ENCODE measurements around the gene PEX5L.

- TF ChIP-seq, protein P1, sequence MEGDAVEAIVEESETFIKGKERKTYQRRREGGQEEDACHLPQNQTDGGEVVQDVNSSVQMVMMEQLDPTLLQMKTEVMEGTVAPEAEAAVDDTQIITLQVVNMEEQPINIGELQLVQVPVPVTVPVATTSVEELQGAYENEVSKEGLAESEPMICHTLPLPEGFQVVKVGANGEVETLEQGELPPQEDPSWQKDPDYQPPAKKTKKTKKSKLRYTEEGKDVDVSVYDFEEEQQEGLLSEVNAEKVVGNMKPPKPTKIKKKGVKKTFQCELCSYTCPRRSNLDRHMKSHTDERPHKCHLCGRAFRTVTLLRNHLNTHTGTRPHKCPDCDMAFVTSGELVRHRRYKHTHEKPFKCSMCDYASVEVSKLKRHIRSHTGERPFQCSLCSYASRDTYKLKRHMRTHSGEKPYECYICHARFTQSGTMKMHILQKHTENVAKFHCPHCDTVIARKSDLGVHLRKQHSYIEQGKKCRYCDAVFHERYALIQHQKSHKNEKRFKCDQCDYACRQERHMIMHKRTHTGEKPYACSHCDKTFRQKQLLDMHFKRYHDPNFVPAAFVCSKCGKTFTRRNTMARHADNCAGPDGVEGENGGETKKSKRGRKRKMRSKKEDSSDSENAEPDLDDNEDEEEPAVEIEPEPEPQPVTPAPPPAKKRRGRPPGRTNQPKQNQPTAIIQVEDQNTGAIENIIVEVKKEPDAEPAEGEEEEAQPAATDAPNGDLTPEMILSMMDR (IDR thresholded peaks at IDR 0.05): no peak
- no peak for TF ChIP-seq POLR2AphosphoS5 (IDR thresholded peaks at IDR 0.05)
Observed at GRCh38 chr3:179932674-179933073, 104.1 kb downstream of the PEX5L start.

Data from suprapubic skin (tissue), 3 donors.